KOPT-K1 (cell line): ENCODE data around the gene PCDHA8.
"Not testable (repeated sequence)": the region's sequence is repeated elsewhere in the genome, so short reads cannot be mapped to it uniquely, and the experiment has no call there.

Source experiments
- H3K27ac ChIP-seq: fragments of 200-600 bp; sonication (generic); 2 replicates; pipeline ENCODE4 v1.5.1; 2016; ENCODE audit warnings: antibody characterized with exemption, mild to moderate bottlenecking, low read depth, low read length; ENCODE audit not compliant: poor library complexity, severe bottlenecking
- H3K36me3 ChIP-seq: fragments of 200-600 bp; sonication (generic); 2 replicates; pipeline ENCODE4 v1.5.1; 2017; ENCODE audit warnings: antibody characterized with exemption, mild to moderate bottlenecking, low read length, moderate library complexity; ENCODE audit not compliant: insufficient read depth
- H3K9me3 ChIP-seq: fragments of 200-600 bp; sonication (generic); 2 replicates; pipeline ENCODE4 v1.5.1; 2017; ENCODE audit warnings: antibody characterized with exemption, low read length, mild to moderate bottlenecking; ENCODE audit not compliant: insufficient read depth, poor library complexity, severe bottlenecking

Gene PCDHA8

GRCh38 chr5:140821375-140822280 is 19.4 kb upstream of the PCDHA8 start, which contains the start of gene PCDHA5:
TSS of gene PCDHA5 (plus strand) at chr5:140821613.
- no peak within 1 kb of the TSS for H3K27ac ChIP-seq
- H3K9me3 ChIP-seq: no peaks in the 10 kb centered on the region

DNA sequence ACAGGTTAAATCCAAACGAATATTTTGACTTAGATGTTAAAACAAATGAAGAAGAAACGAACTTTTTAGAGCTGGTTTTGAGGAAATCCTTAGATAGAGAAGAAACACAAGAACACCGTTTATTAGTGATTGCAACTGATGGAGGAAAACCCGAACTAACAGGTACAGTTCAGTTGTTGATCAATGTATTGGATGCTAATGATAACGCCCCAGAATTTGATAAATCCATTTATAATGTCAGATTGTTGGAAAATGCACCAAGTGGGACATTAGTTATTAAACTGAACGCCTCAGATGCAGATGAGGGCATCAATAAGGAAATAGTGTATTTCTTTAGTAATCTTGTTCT is 18.7 kb upstream of the PCDHA8 start:
- no peak overlapping the region for H3K27ac ChIP-seq
- no peaks in the 10 kb centered on the region for H3K9me3 ChIP-seq
- no peaks in the 10 kb centered on the region for H3K36me3 ChIP-seq

More at GRCh38 chr5:140821375-140822280, 19.4 kb upstream of the PCDHA8 start, which contains the start of gene PCDHA5:
- no peaks in the 10 kb centered on the region for H3K36me3 ChIP-seq

- H3K36me3 ChIP-seq, H3K9me3 ChIP-seq, H3K27ac ChIP-seq: not testable (repeated sequence)
Observed at GRCh38 chr5:140822969-140823368, 18.0 kb upstream of the PCDHA8 start.

DNA sequence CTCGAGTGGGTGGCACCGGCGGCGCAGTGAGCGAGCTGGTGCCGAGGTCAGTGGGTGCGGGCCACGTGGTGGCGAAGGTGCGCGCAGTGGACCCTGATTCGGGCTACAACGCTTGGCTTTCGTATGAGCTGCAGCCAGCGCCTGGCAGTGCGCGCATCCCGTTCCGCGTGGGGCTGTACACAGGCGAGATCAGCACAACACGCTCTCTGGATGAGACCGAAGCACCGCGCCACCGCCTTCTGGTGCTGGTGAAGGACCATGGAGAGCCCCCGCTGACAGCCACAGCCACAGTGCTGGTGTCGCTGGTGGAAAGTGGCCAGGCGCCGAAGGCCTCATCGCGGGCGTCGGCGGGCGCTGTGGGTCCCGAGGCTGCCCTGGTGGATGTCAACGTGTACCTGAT is 17.5 kb upstream of the PCDHA8 start:
- Histone ChIP-seq H3K27ac (no peak overlapping the region), H3K9me3 (no peaks in the 10 kb centered on the region), H3K36me3 (no peaks in the 10 kb centered on the region)

DNA sequence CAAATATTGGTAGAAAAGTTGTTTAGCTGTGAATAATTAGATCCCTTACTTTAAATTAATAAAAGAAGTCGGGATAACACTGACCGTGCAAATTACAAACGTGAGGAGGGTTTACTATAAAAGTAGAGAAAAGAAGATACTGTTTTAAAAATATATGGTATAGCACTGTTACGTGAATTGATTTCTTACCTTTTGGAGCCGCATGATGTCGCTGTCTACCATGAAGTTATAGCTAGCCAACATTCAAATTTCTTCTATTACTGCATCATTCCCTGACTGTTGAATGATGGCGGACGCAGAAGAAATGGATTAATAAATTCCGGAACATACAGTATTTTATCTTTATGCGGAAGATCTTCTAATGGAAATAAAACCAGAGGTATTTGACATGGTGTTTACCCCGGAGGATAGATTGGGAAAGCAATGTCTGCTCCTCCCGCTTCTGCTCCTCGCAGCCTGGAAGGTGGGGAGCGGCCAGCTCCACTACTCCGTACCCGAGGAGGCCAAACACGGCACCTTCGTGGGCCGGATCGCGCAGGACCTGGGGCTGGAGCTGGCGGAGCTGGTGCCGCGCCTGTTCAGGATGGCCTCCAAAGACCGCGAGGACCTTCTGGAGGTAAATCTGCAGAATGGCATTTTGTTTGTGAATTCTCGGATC is 13.2 kb upstream of the PCDHA8 start, which contains the start of gene PCDHA6:
TSS of gene PCDHA6 (plus strand) at position 257 of the 658 bp plus-strand sequence. CDS start at position 389, 132 bp downstream.
- H3K9me3 ChIP-seq: no peaks in the 10 kb centered on the region
- H3K36me3 ChIP-seq: no peaks in the 10 kb centered on the region
- H3K27ac ChIP-seq: no peak within 1 kb of the TSS

GRCh38 chr5:140828362-140828737 is 12.6 kb upstream of the PCDHA8 start:
- H3K27ac ChIP-seq: no peak overlapping the region
- H3K36me3 ChIP-seq: no peaks in the 10 kb centered on the region
- H3K9me3 ChIP-seq: no peaks in the 10 kb centered on the region

- H3K27ac ChIP-seq, H3K36me3 ChIP-seq, H3K9me3 ChIP-seq: not testable (repeated sequence)
Observed at GRCh38 chr5:140829511-140830501, 11.2 kb upstream of the PCDHA8 start.

- Histone ChIP-seq H3K36me3 (no peaks in the 10 kb centered on the region), H3K27ac (no peak within 1 kb of the TSS), H3K9me3 (no peaks in the 10 kb centered on the region)
Observed at GRCh38 chr5:140833993-140834392, 7.0 kb upstream of the PCDHA8 start, which contains the start of gene PCDHA7. TSS of gene PCDHA7 (plus strand) at chr5:140834269. CDS start at chr5:140834384, 115 bp downstream.

DNA sequence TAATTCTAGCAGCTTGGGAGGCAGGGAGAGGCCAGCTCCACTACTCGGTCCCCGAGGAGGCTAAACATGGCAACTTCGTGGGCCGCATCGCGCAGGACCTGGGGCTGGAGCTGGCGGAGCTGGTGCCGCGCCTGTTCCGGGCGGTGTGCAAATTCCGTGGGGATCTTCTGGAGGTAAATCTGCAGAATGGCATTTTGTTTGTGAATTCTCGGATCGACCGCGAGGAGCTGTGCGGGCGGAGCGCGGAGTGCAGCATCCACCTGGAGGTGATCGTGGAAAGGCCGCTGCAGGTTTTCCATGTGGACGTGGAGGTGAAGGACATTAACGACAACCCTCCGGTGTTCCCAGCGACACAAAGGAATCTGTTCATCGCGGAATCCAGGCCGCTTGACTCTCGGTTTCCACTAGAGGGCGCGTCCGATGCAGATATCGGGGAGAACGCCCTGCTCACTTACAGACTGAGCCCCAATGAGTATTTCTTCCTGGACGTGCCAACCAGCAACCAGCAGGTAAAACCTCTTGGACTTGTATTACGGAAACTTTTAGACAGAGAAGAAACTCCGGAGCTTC is 6.5 kb upstream of the PCDHA8 start:
- not testable (repeated sequence) for H3K9me3 ChIP-seq, H3K36me3 ChIP-seq, H3K27ac ChIP-seq

- Histone ChIP-seq H3K9me3 (no peaks in the 10 kb centered on the region), H3K27ac (no peak overlapping the region), H3K36me3 (no peaks in the 10 kb centered on the region)
Observed at GRCh38 chr5:140835622-140836510, 5.1 kb upstream of the PCDHA8 start.

DNA sequence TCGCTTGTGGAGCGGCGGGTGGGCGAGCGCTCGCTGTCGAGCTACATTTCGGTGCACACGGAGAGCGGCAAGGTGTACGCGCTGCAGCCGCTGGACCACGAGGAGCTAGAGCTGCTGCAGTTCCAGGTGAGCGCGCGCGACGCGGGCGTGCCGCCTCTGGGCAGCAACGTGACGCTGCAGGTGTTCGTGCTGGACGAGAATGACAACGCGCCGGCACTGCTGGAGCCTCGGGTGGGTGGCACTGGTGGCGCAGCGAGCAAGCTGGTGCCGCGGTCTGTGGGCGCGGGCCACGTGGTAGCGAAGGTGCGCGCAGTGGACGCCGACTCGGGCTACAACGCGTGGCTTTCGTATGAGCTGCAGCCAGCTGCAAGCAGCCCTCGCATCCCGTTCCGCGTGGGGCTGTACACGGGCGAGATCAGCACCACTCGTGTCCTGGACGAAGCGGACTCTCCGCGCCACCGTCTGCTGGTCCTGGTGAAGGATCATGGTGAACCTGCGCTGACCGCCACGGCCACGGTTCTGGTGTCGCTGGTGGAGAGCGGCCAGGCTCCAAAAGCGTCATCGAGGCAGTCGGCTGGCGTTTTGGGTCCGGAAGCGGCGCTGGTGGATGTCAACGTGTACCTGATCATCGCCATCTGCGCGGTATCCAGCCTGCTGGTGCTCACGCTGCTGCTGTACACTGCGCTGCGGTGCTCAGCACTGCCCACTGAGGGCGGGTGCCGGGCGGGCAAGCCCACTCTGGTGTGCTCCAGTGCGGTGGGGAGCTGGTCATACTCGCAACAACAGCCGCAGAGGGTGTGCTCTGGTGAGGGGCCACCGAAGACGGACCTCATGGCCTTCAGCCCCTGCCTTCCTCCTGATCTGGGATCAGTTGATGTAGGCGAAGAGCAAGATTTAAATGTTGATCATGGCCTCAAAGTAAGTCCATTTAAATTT is 2.1 kb downstream of the PCDHA8 start:
- H3K9me3 ChIP-seq: no peaks in the 10 kb centered on the region
- H3K27ac ChIP-seq: no peak overlapping the region
- no peaks in the 10 kb centered on the region for H3K36me3 ChIP-seq

- H3K27ac ChIP-seq, H3K36me3 ChIP-seq, H3K9me3 ChIP-seq: not testable (repeated sequence)
Observed at GRCh38 chr5:140848139-140849102, 7.4 kb downstream of the PCDHA8 start, which contains the start of gene PCDHA9. TSS of gene PCDHA9 (plus strand) at chr5:140848382. CDS start at chr5:140848496, 114 bp downstream.
